22Rv1 (cell line): Measurements from ENCODE around the gene PKNOX2.
A peak's percentile ranks its signal among the peaks of the same experiment; 100 is the strongest.

Source experiments
- CTCF ChIP-seq: fragments of 450-650 bp; IDR thresholded peaks from 2 replicates; pipeline ENCODE4 v1.5.1; 2017; ENCODE audit warnings: mild to moderate bottlenecking
- ZFX ChIP-seq: fragments of 450-650 bp; IDR thresholded peaks from 2 replicates; pipeline ENCODE4 v1.6.1; 2017; ENCODE audit warnings: antibody characterized with exemption, borderline replicate concordance

DNA sequence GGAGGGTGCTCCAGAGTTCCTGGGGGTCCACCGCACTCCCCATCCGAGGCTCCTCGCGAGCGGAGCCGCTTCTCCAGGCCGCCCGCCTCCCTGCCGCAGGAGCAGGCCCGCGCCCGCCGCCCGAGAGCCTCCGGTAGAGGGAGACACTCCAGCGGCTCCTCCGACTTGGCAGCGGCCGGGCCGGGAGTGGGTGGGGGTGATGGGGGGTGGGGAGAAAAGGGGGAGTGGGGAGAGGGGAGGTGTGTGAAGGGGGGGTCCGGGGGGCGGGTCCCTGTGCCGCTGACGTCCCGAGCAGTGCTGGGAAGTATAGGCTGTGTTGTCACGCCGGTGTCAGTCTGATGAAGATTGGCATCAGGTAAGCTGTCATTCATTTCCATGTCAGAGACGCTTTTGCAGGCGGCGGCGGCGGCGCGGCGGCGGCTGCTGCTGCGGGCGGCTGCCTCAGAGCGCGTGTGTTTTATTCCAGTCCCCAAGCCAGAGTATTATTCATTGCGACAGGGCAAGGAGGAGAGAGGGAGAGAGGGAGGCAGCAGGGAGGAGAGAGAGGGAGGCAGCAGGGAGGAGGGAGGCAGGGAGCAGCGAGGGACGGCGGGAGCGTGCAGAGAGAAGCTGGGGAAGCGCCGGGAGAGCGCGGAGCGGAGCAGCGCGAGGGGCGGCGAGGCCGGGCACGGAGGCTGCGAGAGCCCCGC lies at the start of gene PKNOX2:
- TF ChIP-seq CTCF = peak; percentile 87
- no peak for TF ChIP-seq ZFX
